ENCODE results near the gene TMEM147.

DNA sequence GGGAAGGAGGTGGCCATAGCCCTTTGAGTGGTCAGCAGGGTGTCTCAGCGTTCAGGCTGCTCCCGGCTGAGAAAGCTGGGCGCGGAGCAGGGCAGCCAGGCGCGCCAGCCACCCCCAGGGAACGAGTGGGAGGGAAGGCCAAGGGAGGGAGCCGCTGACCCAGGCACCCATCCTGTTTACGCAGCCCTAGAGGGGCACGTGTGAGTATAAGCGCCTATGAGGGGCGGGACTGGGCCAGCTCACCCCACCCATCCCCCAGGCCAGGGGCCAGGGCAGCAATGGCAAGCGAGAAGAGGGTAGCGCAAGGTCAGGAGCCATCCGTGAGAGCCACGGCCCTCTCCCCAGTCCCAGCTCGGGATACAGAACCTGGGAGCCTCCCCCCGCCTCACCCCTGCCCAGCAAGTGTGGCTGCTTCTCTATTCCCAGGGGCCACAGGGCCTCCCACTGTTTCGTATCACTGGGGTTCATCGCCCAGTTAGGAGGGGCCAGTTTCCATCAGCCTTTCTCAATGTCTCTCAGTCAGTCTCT, 31.1 kb upstream of the TMEM147 start:
- TF ChIP-seq POLR2A (IDR thresholded peaks at IDR 0.05; ENCODE audit: low read length): no peak
- TF ChIP-seq, protein P1, sequence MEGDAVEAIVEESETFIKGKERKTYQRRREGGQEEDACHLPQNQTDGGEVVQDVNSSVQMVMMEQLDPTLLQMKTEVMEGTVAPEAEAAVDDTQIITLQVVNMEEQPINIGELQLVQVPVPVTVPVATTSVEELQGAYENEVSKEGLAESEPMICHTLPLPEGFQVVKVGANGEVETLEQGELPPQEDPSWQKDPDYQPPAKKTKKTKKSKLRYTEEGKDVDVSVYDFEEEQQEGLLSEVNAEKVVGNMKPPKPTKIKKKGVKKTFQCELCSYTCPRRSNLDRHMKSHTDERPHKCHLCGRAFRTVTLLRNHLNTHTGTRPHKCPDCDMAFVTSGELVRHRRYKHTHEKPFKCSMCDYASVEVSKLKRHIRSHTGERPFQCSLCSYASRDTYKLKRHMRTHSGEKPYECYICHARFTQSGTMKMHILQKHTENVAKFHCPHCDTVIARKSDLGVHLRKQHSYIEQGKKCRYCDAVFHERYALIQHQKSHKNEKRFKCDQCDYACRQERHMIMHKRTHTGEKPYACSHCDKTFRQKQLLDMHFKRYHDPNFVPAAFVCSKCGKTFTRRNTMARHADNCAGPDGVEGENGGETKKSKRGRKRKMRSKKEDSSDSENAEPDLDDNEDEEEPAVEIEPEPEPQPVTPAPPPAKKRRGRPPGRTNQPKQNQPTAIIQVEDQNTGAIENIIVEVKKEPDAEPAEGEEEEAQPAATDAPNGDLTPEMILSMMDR (IDR thresholded peaks at IDR 0.05): no peak
- TF ChIP-seq, protein P2, sequence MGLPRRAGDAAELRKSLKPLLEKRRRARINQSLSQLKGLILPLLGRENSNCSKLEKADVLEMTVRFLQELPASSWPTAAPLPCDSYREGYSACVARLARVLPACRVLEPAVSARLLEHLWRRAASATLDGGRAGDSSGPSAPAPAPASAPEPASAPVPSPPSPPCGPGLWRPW (IDR thresholded peaks at IDR 0.05): no peak
- TF ChIP-seq, protein P3, sequence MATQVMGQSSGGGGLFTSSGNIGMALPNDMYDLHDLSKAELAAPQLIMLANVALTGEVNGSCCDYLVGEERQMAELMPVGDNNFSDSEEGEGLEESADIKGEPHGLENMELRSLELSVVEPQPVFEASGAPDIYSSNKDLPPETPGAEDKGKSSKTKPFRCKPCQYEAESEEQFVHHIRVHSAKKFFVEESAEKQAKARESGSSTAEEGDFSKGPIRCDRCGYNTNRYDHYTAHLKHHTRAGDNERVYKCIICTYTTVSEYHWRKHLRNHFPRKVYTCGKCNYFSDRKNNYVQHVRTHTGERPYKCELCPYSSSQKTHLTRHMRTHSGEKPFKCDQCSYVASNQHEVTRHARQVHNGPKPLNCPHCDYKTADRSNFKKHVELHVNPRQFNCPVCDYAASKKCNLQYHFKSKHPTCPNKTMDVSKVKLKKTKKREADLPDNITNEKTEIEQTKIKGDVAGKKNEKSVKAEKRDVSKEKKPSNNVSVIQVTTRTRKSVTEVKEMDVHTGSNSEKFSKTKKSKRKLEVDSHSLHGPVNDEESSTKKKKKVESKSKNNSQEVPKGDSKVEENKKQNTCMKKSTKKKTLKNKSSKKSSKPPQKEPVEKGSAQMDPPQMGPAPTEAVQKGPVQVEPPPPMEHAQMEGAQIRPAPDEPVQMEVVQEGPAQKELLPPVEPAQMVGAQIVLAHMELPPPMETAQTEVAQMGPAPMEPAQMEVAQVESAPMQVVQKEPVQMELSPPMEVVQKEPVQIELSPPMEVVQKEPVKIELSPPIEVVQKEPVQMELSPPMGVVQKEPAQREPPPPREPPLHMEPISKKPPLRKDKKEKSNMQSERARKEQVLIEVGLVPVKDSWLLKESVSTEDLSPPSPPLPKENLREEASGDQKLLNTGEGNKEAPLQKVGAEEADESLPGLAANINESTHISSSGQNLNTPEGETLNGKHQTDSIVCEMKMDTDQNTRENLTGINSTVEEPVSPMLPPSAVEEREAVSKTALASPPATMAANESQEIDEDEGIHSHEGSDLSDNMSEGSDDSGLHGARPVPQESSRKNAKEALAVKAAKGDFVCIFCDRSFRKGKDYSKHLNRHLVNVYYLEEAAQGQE (IDR thresholded peaks at IDR 0.05): no peak
- TF ChIP-seq, protein P4, sequence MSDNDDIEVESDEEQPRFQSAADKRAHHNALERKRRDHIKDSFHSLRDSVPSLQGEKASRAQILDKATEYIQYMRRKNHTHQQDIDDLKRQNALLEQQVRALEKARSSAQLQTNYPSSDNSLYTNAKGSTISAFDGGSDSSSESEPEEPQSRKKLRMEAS (IDR thresholded peaks at IDR 0.05): no peak
- TF ChIP-seq CHD2 (IDR thresholded peaks at IDR 0.05; ENCODE audit: low read length, partially characterized antibody): no peak
- no peak for TF ChIP-seq RARB (CRISPR knock-in tag; IDR thresholded peaks at IDR 0.05)
- TF ChIP-seq TP53 (CRISPR knock-in tag; IDR thresholded peaks at IDR 0.05): no peak
